Colonic mucosa (tissue), 4 donors: ENCODE results near the gene UBE2L5. TPM values are rescaled to one million over a fixed set of nuclear protein-coding genes. Genes with fewer than 3 reads are reported as not detected.

Source experiments
- DNase-seq: peaks from one replicate; pipeline ENCODE4 v3.0.0-alpha.2; 2020
- H3K27ac ChIP-seq: fragments of 200-600 bp; one replicate; pipeline ENCODE4 v1.8.0; 2021
- H3K27me3 ChIP-seq: fragments of 200-600 bp; one replicate; pipeline ENCODE4 v1.8.0; 2021
- H3K36me3 ChIP-seq: fragments of 200-600 bp; one replicate; pipeline ENCODE4 v1.8.0; 2021
- H3K4me1 ChIP-seq: fragments of 200-600 bp; one replicate; pipeline ENCODE4 v1.8.0; 2021; ENCODE audit warnings: mild to moderate bottlenecking
- H3K4me3 ChIP-seq: fragments of 200-600 bp; one replicate; pipeline ENCODE4 v1.8.0; 2021
- H3K9ac ChIP-seq, 2 donors: one replicate each; pipeline ENCODE4 v1.7.0; 2013; ENCODE audit warnings: control low read depth in 2 of 2, low read depth in 2 of 2, low read length in 2 of 2
- H3K9me3 ChIP-seq: fragments of 200-600 bp; one replicate; pipeline ENCODE4 v1.8.0; 2021
- intact Hi-C: fragments of 100-400 bp; cut with DNase I; formaldehyde crosslinking; loops from one replicate; pipeline ENCODE4 v1.14.1; 2022
- total RNA-seq, 2 donors: library from RNA; stranded (reverse); fragmentation: NEBNext Ultra II Directional in 1 of 2; extraction: Animal tissue kit (Norgen Biotek cat#: 25700) in 1 of 2; gene quantifications; one replicate each; pipeline ENCODE4 v1.2.1, GENCODE V29; 2021
- TF ChIP-seq, protein P1 (sequence below): fragments of 200-600 bp; IDR thresholded peaks from one replicate; pipeline ENCODE4 v1.8.0; 2022; ENCODE audit warnings: antibody characterized with exemption, mild to moderate bottlenecking
- donor health status: healthy.
- donor health status: DM: no; HTN: no; CAD: no.
- donor health status: DM: no; HTN: no; CAD: no.

The UBE2L5 gene
- total RNA-seq, 2 donors from 2014 or later, result not detected

DNA sequence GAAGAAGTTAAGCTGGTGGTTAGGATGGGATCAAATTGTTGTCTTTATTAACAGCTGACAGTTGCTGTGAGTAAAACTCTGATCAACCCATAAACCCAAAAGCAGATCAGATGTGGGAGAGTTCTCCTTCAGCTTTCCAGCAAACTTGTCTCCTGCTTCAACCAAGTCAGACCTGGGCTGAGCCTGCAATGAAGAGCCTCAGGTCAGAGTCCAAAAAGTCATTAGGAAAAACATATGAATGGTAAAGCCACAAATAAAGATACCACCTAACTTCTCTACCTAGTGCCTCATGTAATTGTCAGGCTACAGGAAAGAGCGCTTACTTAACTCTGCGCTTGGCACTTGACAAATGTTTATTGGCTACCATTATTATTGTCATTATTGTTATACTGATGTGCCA lies 21.9 kb upstream of the UBE2L5 start:
- Histone ChIP-seq H3K9me3 (no peaks in the 10 kb centered on the region), H3K27me3 (no peaks in the 10 kb centered on the region), H3K4me1 (no peaks in the 10 kb centered on the region), H3K36me3 (no peaks in the 10 kb centered on the region), H3K4me3 (no peak overlapping the region), H3K27ac (no peak overlapping the region), H3K9ac (no peak overlapping the region)
- intact Hi-C loops, result no loop called here
- TF ChIP-seq, protein P1, sequence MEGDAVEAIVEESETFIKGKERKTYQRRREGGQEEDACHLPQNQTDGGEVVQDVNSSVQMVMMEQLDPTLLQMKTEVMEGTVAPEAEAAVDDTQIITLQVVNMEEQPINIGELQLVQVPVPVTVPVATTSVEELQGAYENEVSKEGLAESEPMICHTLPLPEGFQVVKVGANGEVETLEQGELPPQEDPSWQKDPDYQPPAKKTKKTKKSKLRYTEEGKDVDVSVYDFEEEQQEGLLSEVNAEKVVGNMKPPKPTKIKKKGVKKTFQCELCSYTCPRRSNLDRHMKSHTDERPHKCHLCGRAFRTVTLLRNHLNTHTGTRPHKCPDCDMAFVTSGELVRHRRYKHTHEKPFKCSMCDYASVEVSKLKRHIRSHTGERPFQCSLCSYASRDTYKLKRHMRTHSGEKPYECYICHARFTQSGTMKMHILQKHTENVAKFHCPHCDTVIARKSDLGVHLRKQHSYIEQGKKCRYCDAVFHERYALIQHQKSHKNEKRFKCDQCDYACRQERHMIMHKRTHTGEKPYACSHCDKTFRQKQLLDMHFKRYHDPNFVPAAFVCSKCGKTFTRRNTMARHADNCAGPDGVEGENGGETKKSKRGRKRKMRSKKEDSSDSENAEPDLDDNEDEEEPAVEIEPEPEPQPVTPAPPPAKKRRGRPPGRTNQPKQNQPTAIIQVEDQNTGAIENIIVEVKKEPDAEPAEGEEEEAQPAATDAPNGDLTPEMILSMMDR, result no peak
- no peak for DNase-seq

- DNase-seq, result no peak
Observed at GRCh38 chr13:30401347-30401746, 20.9 kb upstream of the UBE2L5 start.

GRCh38 chr13:30403456-30403855 lies 18.8 kb upstream of the UBE2L5 start:
- intact Hi-C loops, result no loop called here
- no peak overlapping the region for H3K27ac ChIP-seq
- no peak overlapping the region for H3K9ac ChIP-seq
- TF ChIP-seq, protein P1, result no peak
- H3K4me3 ChIP-seq, result no peak overlapping the region
- no peaks in the 10 kb centered on the region for H3K27me3 ChIP-seq
- H3K36me3 ChIP-seq, result no peaks in the 10 kb centered on the region
- peaks cover 3% of the 10 kb centered on the region for H3K4me1 ChIP-seq
- no peaks in the 10 kb centered on the region for H3K9me3 ChIP-seq
- no peak for DNase-seq

More at GRCh38 chr13:30401347-30401746, 20.9 kb upstream of the UBE2L5 start:
- no peak overlapping the region for H3K9ac ChIP-seq
- TF ChIP-seq, protein P1, result no peak
- no peaks in the 10 kb centered on the region for H3K36me3 ChIP-seq
- H3K9me3 ChIP-seq, result no peaks in the 10 kb centered on the region
- intact Hi-C loops, result no loop called here
- no peak overlapping the region for H3K4me3 ChIP-seq
- no peaks in the 10 kb centered on the region for H3K4me1 ChIP-seq
- no peaks in the 10 kb centered on the region for H3K27me3 ChIP-seq
- no peak overlapping the region for H3K27ac ChIP-seq

DNA sequence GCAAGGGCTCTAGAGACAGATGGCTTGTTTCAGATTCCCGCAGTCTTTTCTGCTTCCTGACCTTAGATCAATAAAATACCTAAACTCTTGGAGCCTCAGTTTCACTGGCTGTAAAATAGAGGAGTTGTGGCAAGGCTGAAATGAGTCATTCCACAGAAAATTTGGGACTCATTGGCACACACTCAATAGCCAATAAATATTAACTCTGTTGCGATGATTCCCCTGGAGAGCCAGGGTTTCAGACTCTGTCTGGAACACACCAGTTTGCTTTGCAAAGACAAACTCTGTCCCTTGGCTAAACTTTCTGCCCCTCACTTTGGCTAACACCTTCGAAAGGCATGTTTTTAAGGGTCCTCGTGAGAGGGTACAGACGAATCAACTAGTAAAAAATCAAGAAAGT lies 18.1 kb upstream of the UBE2L5 start:
- Histone ChIP-seq H3K36me3 (no peaks in the 10 kb centered on the region), H3K4me3 (no peak overlapping the region), H3K4me1 (peaks cover 3% of the 10 kb centered on the region), H3K9ac (no peak overlapping the region), H3K27ac (no peak overlapping the region), H3K9me3 (no peaks in the 10 kb centered on the region), H3K27me3 (no peaks in the 10 kb centered on the region)
- TF ChIP-seq, protein P1, result no peak
- no peak for DNase-seq
- intact Hi-C loops, result no loop called here

DNA sequence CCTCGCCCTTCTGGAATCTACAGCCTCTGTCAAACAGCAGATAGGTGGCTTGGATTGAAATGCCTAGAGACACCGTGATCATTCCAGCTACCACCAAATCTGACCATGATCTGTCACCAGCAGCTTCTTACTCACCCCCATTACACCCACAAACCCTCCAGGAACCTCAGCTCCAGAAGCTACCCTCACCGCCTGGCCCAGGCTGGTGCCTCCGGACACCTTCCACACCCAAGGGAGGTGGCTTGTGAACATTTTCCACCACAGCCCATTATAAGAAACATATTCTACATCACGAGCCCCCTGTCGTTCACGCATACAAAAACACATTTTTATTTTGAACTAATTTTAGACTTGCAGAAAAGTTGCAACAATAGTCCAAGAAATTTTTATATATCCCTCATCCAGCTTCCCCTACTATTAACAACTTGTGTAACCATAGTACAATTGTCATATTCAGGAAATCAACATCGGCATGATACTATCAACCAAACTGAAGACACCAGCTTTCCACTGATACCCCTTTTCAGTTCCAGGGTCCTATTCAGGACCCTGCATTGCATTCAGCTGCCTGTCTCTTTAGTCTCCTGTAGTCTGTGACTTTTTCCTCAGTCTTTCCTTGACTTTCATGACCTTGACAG lies 15.4 kb upstream of the UBE2L5 start:
- no peaks in the 10 kb centered on the region for H3K36me3 ChIP-seq
- TF ChIP-seq, protein P1, result no peak
- H3K27me3 ChIP-seq, result no peaks in the 10 kb centered on the region
- H3K9ac ChIP-seq, result no peak overlapping the region
- intact Hi-C loops, result no loop called here
- no peak overlapping the region for H3K4me3 ChIP-seq
- DNase-seq, result no peak
- no peak overlapping the region for H3K27ac ChIP-seq
- peaks cover 3% of the 10 kb centered on the region for H3K4me1 ChIP-seq
- no peaks in the 10 kb centered on the region for H3K9me3 ChIP-seq
